DMS 273 (cell line): ENCODE results near the gene NME7.
"Not testable (repeated sequence)": the region's sequence is repeated elsewhere in the genome, so short reads cannot be mapped to it uniquely, and the experiment has no call there.

Experiments used
- DNase-seq: peaks from one replicate; lab custom pipeline; 2025; ENCODE audit not compliant: unreplicated experiment; lab: John Stamatoyannopoulos, UW

The NME7 gene

DNA sequence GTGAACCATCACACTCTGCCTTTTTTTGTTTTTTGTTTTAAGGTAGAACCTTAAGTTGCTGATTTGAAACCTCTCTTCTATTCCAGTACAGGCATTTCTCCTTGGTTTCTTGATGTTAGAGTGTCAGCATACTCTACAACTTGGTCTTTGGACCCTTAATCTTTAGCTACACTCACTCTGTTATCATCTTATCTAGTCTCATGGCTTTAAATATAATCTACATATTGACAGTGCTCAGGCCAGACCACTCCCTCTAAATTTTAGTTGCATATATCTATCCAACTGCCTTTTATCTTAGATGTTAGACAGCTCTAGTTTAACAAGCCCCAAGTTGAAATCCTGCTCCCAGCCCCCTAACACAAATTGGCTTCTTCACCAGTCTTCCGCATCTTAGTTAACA lies 22.1 kb downstream of the NME7 start:
- no peak for DNase-seq

DNA sequence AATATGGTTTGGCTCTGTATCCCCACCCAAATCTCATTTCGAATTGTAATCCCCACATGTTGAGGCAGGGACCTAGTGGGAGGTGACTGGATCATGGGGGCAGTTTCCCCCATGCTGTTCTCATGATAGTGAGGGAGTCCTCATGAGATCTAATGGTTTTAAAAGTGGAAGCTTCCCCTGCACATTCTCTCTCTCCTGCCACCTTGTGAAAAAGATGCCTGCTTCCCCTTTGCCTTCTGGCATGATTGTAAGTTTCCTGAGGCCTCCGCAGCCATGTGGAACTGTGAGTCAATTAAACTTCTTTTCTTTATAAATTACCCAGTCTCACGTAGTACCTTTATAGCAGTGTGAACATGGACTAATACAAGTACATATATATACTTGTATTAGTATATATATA lies 25.5 kb downstream of the NME7 start:
- DNase-seq, result not testable (repeated sequence)

DNA sequence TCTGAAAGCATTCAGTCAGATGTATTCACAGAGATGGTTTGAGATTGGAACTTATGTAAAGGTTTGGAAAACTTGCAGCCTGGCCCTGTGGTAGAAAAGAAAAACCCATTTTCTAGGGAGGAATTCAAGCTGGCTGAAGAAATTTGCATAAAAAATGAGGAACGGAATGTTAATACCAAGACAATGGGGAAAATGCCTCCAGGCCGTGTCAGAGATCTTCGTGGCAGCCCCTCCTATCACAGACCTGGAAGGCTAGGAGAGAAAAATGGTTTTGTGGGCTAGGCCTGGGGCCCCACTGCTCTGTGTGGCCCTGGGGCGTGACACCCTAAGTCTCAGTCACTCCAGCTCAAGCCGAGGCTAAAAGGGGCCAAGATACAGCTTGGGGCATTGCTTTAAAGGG lies 26.7 kb downstream of the NME7 start:
- DNase-seq, result no peak

DNA sequence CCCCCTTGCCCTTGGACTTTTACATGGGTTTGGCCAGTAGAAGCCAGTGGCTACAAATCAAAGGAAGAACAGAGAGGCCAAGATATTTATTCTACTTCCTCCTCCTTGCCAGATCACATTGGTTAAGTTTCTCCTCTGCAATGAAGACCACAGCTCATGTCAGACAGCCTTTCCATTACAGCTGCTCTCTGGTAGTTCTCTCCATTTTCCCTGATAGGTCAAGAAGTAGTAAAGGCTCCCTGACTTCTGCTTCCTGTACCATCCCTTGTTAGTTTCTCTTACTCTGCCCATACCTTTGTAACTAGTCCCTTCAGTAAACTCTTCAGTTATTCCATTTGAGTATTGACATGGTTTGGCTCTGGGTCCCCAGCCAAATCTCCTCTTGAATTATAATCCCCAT lies 27.8 kb downstream of the NME7 start:
- no peak for DNase-seq

DNA sequence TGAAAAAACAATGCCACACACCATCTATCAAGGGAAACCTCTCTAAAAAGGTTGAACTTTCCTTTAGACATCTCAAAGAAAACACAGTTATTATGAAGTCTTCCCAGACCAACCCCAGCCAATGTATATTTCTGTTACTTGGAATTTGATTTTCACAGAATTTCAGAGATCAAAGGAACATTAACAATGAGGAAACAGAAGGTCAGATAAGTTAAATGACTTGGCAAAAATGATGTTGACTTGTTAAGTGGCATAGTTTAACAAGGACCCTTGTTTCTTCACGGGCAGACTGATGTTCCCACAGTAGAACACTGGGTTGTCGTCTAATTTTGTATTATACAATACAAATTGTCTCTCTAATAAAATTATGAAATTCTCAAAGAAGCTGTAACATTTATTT lies 29.0 kb downstream of the NME7 start:
- DNase-seq, result no peak

DNA sequence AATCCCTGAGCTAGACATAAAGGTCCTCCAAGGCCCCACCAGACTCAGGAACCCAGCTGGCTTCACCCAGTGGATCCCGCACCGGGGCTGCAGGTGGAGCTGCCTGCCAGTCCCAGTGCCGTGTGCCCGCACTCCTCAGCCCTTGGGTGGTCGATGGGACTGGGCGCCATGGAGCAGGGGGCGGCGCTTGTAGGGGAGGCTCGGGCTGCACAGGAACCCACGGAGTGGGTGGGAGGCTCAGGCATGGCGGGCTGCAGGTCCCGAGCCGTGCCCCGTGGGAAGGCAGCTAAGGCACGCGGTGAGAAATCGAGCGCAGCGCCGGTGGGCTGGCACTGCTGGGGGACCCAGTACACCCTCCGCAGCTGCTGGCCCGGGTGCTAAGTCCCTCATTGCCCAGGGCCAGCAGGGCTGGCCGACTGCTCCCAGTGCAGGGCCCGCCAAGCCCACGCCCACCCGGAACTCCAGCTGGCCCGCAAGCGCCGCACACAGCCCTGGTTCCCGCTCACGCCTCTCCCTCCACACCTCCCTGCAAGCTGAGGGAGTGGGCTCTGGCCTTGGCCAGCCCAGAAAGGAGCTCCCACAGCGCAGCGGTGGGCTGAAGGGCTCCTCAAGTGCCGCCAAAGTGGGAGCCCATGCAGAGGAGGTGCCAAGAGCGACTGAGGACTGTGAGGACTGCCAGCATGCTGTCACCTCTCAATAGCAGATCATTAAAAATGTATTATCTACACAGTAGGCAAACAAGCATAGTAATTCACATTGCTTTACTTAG lies 30.5 kb downstream of the NME7 start:
- not testable (repeated sequence) for DNase-seq

DNA sequence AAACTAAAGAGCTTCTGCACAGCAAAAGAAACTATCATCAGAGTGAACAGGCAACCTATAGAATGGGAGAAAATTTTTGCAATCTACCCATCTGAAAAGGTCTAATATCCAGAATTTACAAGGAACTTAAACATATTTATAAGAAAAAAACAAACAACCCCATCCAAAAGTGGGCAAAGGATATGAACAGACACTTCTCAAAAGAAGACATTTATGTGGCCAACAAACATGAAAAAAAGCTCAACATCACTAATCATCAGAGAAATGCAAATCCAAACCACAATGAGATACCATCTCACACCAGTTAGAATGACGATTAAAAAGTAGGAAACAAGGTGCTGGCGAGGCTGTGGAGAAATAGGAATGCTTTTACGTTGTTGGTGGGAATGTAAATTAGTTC lies 32.9 kb downstream of the NME7 start:
- DNase-seq, result not testable (repeated sequence)

DNA sequence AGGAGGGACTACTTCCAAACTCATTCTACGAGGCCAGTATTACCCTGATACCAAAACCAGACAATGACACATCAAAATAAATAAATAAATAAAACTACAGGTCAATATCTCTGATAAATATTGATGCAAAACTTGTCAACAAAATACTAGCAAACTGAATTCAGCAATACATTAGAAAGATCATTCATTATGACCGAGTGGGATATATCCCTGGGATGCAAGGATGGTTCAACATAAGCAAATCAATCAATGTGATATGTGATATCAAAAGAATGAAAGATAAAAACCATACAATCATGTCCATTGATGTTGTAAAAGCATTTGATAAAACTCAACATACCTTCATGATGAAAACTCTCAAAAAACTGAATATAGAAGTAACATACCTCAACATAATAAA lies 36.7 kb downstream of the NME7 start:
- DNase-seq, result no peak

DNA sequence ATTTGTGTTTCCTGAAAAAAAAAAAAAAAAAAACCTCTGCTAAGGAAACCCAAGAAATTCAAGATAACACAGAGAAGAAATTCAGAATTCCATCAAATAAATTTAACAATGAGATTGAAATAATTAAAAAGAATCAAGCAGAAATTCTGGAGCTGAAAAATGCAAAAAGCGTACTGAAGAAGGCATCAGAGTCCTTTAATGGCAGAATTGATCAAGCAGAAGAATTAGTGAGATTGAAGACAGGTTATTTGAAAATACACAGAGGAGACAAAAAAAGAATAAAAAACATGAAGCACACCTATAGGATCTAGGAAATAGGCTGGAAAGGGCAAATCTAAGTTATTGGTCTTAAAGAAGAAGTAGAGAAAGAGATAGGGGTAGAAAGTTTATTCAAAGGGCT lies 38.2 kb downstream of the NME7 start:
- no peak for DNase-seq

DNA sequence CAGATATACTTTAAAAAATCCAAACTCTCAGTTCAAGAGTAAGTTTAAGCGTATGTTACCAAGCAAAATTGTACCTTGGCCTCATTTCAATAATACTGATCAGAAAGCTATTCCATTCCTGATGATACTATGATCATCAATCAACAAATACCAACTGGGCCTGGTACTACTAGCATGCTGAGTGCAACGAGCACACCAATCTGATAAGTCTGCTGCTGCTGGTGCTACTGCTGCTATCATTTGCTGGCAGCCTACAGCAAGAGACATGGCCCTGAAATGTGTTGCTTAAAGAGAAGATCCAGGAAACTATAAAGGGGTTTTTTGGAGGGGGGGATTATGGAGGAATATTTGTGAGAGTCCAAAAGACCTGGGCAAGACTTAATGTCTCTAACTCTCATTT lies 39.7 kb downstream of the NME7 start:
- DNase-seq, result no peak

DNA sequence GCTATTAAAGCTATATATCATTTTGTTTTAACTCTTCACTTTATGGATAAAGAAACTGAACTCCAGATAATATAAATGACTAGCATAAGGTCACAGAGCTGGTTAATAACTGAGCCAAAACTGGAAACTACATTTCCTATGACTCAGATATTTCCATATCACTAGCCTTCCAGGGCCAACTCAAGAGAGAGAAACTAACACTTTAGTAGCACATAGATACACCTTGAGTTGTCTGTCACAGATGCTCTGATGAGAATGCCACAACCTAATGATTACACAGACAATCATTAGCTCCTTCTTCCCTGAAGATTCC lies 40.7 kb downstream of the NME7 start:
- no peak for DNase-seq

DNA sequence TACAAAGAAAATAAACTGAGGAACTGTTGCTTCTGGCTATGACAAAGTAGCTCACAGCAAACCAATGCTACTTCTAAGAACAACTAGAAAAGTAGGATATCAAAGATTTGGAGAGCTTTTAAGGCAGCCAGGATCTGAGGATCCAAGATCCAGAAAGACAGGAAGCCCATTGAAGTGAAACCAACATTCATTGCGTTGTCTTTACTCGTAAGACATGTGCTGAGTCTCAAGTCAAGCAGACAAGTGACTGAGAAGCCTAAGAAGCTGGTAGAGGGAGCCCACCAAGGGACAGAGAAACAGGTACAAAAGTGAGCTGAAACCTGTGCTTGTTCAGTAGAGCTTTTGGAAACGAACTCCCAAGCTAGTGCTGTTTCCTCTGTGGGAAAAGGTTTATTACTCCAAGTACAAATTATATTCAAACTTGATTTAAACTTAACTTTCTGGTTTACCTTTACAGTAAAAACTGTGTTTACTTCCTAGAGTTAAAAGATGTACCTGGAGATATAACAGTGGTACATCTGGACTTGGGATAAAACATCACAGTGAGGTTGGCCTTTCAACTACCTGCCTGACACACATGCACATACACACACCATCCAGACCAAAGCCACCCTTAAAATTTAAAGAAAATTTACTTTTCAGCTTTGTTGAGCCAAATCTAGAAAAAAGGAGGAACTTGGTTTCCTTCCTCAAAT lies 41.2 kb downstream of the NME7 start:
- no peak for DNase-seq

DNA sequence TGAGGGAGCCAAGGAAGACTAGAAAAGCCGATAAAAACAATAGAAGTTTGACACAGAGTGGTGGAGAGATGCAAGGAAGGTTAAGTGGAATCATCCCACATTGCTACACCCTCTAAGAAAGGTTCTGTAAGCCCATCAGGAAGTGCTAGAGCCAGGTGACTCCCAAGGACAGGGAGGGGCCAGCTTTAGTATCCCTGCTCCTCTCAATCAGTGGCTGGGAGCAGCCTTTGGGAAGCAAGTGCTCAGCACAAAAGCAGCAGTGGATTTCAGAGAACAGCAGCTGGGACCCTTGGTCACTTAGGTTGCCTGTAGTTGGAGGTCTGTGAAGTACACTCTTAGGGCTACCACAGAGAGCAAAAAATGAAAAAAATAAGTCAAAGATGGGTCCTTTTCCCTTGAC lies 42.5 kb downstream of the NME7 start:
- DNase-seq, result no peak

DNA sequence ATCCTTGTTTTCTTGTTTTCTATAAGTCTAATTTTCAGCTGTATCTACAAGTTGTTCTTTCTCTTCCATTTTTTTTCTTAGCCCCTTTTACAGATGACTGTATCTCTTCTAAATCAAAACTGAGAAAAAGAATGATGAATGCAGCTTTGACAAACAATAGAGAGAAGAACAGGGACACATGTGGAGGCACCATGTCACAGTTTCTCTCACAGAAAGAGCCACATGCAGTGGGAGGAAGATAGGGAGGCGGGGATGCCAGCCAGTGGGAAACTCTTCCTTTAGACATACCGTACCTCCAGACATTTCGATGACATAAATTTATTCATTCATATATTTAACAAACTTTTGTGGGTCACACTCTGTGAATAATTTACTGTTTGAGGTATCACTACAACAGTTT lies 45.5 kb downstream of the NME7 start:
- no peak for DNase-seq

DNA sequence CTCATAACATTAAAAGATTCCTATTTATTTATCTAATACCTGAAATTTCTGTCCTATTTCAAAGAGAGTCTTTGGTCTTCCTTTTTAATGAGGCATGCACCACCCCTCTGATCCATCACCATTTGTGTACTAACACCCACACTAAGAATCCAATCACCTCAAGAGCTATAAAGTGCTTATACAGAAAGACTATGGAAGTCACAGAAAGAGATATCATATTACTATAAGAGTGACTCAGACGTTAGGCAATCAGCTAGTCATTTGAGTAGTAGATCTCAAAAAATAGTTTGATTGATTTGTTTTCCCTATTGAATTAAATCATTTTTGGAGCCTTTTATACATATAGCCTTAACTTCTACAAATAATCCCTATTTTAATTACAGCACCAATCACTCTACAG lies 46.1 kb downstream of the NME7 start:
- DNase-seq, result no peak

DNA sequence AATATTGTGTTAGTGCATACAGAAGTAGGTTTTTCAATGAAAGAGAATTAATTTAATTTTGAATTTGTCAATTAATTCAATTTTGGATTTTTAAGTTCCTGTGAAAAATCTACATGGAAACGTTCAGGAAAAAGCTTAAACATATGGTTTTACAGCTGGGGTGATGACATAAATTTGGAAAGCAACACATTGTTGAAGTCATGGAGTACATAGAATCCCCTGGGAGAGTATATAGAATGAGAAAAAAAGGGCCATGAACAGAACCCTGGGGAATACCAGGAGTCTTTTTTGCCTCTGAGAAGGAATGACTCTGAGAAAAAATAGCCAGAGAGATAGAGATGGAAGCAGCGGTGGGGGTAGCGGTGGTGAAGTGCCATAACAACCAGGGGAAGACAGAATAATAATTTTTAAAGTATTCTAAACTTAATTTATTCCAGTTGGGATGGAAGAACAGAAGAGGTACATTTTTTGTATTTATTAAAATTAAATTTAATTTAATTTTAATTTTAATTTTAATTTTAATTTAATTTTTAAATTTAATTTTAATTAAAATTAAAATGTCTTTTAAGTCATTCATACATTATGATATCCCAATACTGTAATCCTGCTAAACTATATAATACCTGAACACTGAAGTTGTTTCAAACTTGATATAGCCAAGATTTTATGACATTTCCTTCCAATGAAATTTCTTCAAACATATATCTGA lies 48.9 kb downstream of the NME7 start:
- DNase-seq, result no peak

DNA sequence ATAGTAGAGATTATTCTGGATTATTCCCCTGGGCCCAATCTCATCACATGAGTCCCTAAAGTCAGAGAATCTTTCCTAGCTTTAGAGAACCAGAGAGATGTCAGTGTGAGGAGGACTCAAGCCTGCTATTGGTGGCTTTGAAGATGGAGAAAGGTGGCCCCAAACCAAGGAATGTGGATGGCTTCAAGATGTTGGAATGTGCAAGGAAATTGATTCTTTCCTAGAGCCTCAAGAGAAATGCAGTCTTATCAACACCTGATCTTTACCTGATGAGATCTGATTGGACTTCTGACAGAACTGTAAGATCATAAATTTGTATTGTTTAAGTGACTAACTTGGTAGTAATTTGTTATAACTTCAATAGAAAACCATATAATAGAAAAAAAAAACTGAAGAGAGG lies 51.0 kb downstream of the NME7 start:
- no peak for DNase-seq

DNA sequence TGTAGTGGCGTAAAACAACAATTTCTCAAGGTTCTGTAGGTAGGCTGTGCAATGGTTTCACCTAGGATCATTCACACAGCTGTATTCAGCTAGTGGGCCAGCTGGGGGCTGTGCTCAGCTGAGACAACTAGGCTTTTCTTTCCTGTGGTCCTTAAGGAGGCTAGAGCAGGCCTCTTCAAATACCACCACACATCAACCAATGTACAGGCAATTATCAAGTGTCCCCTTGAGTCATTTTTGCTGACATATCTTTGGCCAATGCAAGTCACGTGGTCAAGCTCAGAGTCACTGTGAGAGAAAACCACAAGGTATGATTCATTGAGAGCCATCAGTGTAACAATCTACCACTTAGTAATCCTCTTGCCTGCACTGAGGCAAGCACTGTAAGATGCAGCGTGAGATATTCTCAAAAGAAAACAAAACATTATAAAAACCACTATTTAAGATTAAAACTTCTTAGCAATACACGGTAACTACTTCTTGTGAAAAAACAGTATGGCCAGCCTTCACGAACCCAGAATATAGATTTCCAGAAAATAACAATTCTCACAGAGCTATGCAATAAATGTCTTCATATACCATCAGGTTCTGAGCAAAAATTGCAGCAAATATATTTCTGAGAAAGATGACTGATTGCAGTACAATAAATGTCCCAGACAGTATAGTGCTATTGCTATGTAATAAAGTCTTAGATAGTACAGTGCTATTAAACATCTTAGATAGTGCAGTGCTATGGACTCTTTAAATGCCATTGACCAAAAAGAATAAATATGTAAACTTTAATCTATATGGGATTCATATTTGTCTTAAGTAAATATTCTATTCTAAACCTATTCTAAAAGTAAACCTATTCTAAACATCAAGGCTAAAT lies 55.3 kb downstream of the NME7 start:
- no peak for DNase-seq

DNA sequence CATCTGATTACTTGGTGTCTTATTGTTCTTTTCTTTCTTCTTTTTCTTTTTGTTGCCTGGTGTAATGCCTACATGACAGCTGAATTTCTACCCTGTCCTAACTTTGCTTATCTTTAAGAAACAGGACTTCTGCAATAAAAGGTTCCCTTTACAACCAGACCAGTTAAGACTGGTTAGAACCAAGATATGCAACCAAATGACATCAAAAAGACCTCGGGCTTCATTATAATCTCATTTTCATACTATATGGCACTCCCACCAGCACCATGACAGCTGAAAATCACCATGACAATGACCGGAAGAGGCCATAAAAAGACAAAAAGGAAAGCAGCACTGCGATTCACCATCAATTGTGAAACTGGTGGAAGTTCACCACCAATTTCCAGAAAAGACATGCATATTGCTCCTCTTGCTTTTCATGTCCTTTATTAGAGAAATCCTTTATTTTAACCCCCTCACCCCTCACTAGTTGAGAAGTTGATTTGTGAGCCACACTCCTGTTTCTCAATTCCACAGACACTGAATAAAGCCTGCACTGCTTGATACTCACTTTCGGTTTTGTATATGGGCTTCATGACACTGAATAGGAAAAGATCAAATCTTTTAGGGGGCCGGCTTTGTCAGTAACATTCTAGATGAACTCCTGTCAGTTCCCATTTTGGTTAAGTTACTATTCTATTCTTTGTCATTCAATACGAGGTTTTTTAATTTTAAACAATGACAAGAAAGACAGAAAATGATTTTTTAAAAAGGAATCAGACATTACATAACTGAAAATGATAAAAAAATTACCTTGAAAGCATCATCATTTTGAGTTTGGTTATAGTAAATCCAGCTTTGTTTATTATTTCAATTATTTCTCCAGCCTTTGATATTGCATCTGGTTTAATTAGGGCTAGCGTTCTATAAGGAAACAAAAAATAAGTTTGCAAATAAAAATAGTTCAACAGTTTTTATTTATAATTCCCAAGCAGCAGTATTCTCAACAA lies 58.1 kb downstream of the NME7 start:
- no peak for DNase-seq

DNA sequence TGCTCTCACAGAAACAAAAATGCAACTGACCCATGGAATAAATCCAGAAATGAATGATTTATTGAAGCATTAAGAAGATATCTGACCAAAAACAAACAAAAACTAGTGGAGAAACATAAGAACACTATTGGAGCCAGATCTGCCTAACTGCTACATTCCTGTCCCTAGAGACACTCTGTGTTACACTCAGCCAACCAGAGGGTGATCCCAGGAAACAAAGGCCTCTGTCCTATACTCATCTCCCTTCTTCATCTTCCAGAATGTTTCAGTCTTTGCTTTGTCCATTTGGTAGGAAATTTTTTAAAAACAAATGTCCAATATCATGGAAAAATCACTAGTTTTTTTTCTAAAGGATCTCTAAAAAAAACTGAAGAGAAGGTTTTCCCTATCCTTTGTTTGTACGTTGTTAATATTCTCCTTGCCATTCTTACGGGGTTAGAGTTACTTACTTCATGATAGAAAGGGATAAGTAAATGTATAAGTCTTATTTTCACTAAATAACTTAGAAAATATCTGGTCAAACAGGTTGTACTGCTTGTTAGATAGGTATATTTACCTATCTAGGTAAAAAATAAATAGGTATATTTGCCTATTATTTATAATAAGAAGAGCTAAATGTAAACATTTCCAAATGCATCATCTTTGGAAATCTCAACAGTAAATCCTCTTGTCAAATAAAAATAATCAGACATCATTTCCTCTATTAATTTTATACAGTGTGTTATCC lies 59.1 kb downstream of the NME7 start:
- no peak for DNase-seq
